NCI-H1092 (cell line): ENCODE results near the gene TTC1.

ENCODE experiments used
- DNase-seq: peaks from one replicate; lab custom pipeline; 2025; lab: John Stamatoyannopoulos, UW

The TTC1 gene

GRCh38 chr5:160088805-160089204, 79.9 kb downstream of the TTC1 start:
- DNase-seq, result no peak

DNA sequence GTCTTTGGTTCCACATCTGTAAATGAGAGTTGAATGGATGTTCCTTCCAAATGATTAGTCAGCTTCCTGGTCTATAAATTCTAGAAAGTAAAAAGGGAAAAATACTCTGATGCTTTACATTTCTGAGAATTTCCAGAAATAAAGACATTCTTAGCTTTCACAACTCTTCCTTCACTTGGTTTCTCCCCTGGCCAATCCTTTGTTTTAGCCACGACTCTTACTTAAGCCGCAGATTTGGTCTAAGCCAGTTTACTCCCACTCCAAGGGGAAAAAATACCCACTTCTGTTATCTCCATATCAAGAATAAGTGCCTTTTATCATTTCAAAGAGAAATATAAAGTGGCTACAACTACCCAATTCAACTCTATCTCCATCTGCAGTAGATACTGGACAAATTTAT, 80.6 kb downstream of the TTC1 start:
- DNase-seq, result no peak

GRCh38 chr5:160090059-160090458, 81.1 kb downstream of the TTC1 start:
- DNase-seq, result no peak

DNA sequence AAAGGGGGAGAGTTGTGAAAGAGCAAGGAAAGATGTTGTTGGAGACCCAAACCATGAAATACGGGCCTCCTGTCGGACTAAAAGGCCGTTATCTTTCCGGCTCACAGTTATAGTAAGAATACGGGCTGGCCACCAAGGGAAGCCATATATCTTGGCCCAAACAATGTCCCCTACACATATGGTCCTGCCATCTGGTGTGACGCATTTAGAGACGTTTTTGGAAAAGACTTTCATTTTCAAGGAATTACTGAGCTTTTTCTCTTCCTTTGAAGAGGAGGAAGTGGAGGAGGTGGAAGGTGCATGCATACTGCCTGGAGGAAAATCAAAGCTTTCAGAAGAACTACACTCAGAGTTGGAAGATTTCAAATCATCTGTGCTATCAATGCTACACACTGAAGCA, 83.6 kb downstream of the TTC1 start:
- DNase-seq, result no peak

DNA sequence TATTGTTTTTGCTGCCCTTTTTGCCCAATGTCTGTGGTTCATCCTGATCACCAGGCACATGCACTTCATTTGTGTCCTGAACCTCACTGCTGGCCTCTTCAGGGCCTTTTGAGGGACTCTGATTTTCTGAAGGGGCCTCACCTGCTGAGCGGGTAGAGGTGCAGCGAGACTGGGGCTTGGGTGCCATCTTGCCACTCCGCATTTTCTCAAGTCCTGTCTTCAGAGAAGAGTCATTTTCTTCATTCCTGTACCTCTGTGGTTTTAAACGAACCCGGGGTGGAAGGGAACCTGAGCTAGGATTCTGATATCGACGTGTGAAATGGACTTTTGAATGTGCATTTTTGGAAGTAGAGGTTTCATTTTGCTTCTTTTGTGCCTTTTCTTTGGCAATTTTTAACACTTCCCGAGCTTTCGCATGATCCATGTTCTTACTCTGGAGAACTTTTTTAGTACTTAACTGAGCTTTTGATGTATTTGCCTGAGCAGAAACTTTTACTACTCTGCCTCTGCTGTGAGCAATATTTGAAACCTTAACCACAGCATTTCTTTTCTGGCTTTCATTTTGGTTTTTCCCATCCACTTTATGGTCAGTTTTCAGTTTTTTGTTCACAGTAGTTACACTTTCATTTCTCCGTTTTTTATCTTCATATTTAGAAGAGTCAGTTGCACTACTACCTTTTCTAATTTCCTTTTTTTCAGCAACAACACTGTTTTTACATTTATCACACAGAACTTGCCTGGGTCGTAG, 84.2 kb downstream of the TTC1 start:
- DNase-seq, result no peak

- no peak for DNase-seq
These were observed 87.2 kb downstream of the TTC1 start for GRCh38 chr5:160096178-160096577.

- DNase-seq, result no peak
These were observed 89.1 kb downstream of the TTC1 start for GRCh38 chr5:160097991-160098390.

DNA sequence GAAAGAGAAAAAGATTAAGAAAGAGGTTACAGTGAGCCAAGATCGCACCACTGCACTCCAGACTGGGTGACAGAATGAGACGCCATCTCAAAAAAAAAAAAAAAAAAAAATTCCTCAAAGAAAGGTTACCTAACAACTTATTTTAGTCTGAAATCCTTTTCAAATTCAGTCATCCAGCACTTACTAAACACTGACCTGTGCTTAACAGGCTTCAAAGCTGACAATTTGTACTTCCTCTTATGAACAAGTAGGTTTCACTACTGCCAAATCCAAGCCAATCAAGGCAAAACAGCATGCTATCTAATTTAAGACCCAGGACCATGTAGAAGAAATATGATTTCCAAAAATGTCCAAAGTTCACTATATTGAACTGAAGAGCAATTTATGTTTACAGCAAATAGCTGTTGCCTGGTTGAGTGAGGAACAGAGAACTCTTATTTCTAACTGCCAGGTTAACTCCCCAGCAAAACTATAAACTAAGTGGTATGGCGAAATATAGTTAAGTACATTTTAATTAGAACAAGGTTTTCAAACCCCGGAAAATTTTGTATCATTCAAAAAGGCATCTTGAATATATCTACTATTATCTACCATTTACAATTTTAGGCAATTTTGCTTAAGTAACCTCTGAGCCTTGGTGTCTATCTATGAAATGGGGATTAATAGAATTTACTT, 96.9 kb downstream of the TTC1 start:
- DNase-seq, result no peak

- DNase-seq, result no peak
These were observed 99.2 kb downstream of the TTC1 start for GRCh38 chr5:160108124-160108523.
